Activated naive CD8-positive, alpha-beta T cell treated with anti-CD3 and anti-CD28 coated beads for 36 hours (primary cell): ENCODE measurements around the gene CHRNA3. TPM values are rescaled to one million over a fixed set of nuclear protein-coding genes. Genes with fewer than 3 reads are reported as not detected.
A peak's percentile ranks its signal among the peaks of the same experiment; 100 is the strongest.

Experiments used
- DNase-seq: peaks from one replicate; pipeline ENCODE4 v3.0.0; 2021
- H3K27ac Mint-ChIP-seq: one replicate; pipeline ENCODE4 v1.8.0; 2022; ENCODE audit warnings: mild to moderate bottlenecking, moderate library complexity, mixed read lengths
- H3K27me3 Mint-ChIP-seq: one replicate; pipeline ENCODE4 v1.8.0; 2022; ENCODE audit warnings: mild to moderate bottlenecking, mixed read lengths
- H3K36me3 Mint-ChIP-seq: one replicate; pipeline ENCODE4 v1.8.0; 2021; ENCODE audit warnings: mild to moderate bottlenecking, mixed read lengths
- H3K4me1 Mint-ChIP-seq: one replicate; pipeline ENCODE4 v1.8.0; 2021; ENCODE audit warnings: mixed read lengths
- H3K4me3 Mint-ChIP-seq: one replicate; pipeline ENCODE4 v1.8.0; 2022; ENCODE audit warnings: mild to moderate bottlenecking, moderate library complexity, mixed read lengths
- H3K9me3 Mint-ChIP-seq: one replicate; pipeline ENCODE4 v1.8.0; 2022; ENCODE audit warnings: mixed read lengths
- total RNA-seq, 2 experiments: library from RNA; stranded (reverse); gene quantifications; one replicate each; pipeline ENCODE4 v1.2.3, GENCODE V29; 2021

The CHRNA3 gene
- total RNA-seq, 2 experiments from 2014 or later = not detected

GRCh38 chr15:78627348-78627747, 6.6 kb upstream of the CHRNA3 start:
- DNase-seq = no peak
- no peaks in the 10 kb centered on the region for H3K9me3 Mint-ChIP-seq
- peaks cover 20% of the 10 kb centered on the region for H3K27me3 Mint-ChIP-seq
- H3K4me3 Mint-ChIP-seq = no peak overlapping the region
- no peaks in the 10 kb centered on the region for H3K36me3 Mint-ChIP-seq
- H3K4me1 Mint-ChIP-seq = no peaks in the 10 kb centered on the region
- H3K27ac Mint-ChIP-seq = no peak overlapping the region

- no peak overlapping the region for H3K27ac Mint-ChIP-seq
- DNase-seq = no peak
- H3K36me3 Mint-ChIP-seq = no peaks in the 10 kb centered on the region
- no peaks in the 10 kb centered on the region for H3K9me3 Mint-ChIP-seq
- no peak overlapping the region for H3K4me3 Mint-ChIP-seq
- peaks cover 5% of the 10 kb centered on the region for H3K4me1 Mint-ChIP-seq
- peaks cover 28% of the 10 kb centered on the region for H3K27me3 Mint-ChIP-seq
Measured at GRCh38 chr15:78626381-78626995, 5.7 kb upstream of the CHRNA3 start.

GRCh38 chr15:78625606-78626280, 4.9 kb upstream of the CHRNA3 start:
- H3K27me3 Mint-ChIP-seq = peaks cover 34% of the 10 kb centered on the region
- H3K4me1 Mint-ChIP-seq = peaks cover 9% of the 10 kb centered on the region
- no peak for DNase-seq
- H3K36me3 Mint-ChIP-seq = no peaks in the 10 kb centered on the region
- H3K27ac Mint-ChIP-seq = no peak overlapping the region
- no peak overlapping the region for H3K4me3 Mint-ChIP-seq
- no peaks in the 10 kb centered on the region for H3K9me3 Mint-ChIP-seq

- Mint-ChIP-seq H3K4me3 (no peak overlapping the region), H3K9me3 (no peaks in the 10 kb centered on the region), H3K36me3 (no peaks in the 10 kb centered on the region), H3K27ac (no peak overlapping the region), H3K27me3 (peaks cover 38% of the 10 kb centered on the region), H3K4me1 (peaks cover 9% of the 10 kb centered on the region)
- DNase-seq = no peak
Measured at GRCh38 chr15:78624651-78625590, 4.1 kb upstream of the CHRNA3 start.

GRCh38 chr15:78623786-78624497, 3.1 kb upstream of the CHRNA3 start:
- H3K27ac Mint-ChIP-seq = no peak overlapping the region
- H3K36me3 Mint-ChIP-seq = no peaks in the 10 kb centered on the region
- DNase-seq = no peak
- no peak overlapping the region for H3K4me3 Mint-ChIP-seq
- peaks cover 48% of the 10 kb centered on the region for H3K27me3 Mint-ChIP-seq
- H3K4me1 Mint-ChIP-seq = peaks cover 14% of the 10 kb centered on the region
- no peaks in the 10 kb centered on the region for H3K9me3 Mint-ChIP-seq

- no peak overlapping the region for H3K4me3 Mint-ChIP-seq
- H3K27ac Mint-ChIP-seq = no peak overlapping the region
- H3K27me3 Mint-ChIP-seq = peaks cover 54% of the 10 kb centered on the region
- no peaks in the 10 kb centered on the region for H3K36me3 Mint-ChIP-seq
- peaks cover 16% of the 10 kb centered on the region for H3K4me1 Mint-ChIP-seq
- no peaks in the 10 kb centered on the region for H3K9me3 Mint-ChIP-seq
- no peak for DNase-seq
Measured at GRCh38 chr15:78621810-78622402, 1.1 kb upstream of the CHRNA3 start.

- DNase-seq = peak; percentile 19
- Mint-ChIP-seq H3K27me3 (peaks cover 54% of the 10 kb centered on the region), H3K4me1 (peaks cover 16% of the 10 kb centered on the region), H3K4me3 (peak overlapping the region; percentile 18), H3K36me3 (no peaks in the 10 kb centered on the region), H3K27ac (no peak overlapping the region), H3K9me3 (no peaks in the 10 kb centered on the region)
Measured at GRCh38 chr15:78620021-78620526, 722 bp downstream of the CHRNA3 start.

- Mint-ChIP-seq H3K4me3 (peak overlapping the region; percentile 7), H3K4me1 (peaks cover 16% of the 10 kb centered on the region)
Measured at GRCh38 chr15:78619022-78619950, 1.5 kb downstream of the CHRNA3 start.

GRCh38 chr15:78618490-78618934, 2.3 kb downstream of the CHRNA3 start:
- no peak overlapping the region for H3K27ac Mint-ChIP-seq
- H3K27me3 Mint-ChIP-seq = peaks cover 51% of the 10 kb centered on the region
- DNase-seq = peak; percentile 64
- H3K36me3 Mint-ChIP-seq = no peaks in the 10 kb centered on the region
- H3K4me3 Mint-ChIP-seq = no peak overlapping the region
- H3K9me3 Mint-ChIP-seq = no peaks in the 10 kb centered on the region
- H3K4me1 Mint-ChIP-seq = peaks cover 16% of the 10 kb centered on the region

More at GRCh38 chr15:78619022-78619950, 1.5 kb downstream of the CHRNA3 start:
- no peaks in the 10 kb centered on the region for H3K36me3 Mint-ChIP-seq
- H3K27ac Mint-ChIP-seq = no peak overlapping the region
- H3K27me3 Mint-ChIP-seq = peaks cover 54% of the 10 kb centered on the region
- DNase-seq = no peak
- no peaks in the 10 kb centered on the region for H3K9me3 Mint-ChIP-seq

GRCh38 chr15:78618064-78618463, 2.7 kb downstream of the CHRNA3 start:
- Mint-ChIP-seq H3K9me3 (no peaks in the 10 kb centered on the region), H3K27me3 (peaks cover 46% of the 10 kb centered on the region), H3K4me3 (no peak overlapping the region), H3K4me1 (peaks cover 16% of the 10 kb centered on the region), H3K27ac (no peak overlapping the region), H3K36me3 (no peaks in the 10 kb centered on the region)
- no peak for DNase-seq

- Mint-ChIP-seq H3K9me3 (no peaks in the 10 kb centered on the region), H3K27ac (no peak overlapping the region), H3K36me3 (no peaks in the 10 kb centered on the region), H3K27me3 (peaks cover 41% of the 10 kb centered on the region), H3K4me1 (peaks cover 16% of the 10 kb centered on the region), H3K4me3 (no peak overlapping the region)
- no peak for DNase-seq
Measured at GRCh38 chr15:78617516-78617915, 3.3 kb downstream of the CHRNA3 start.

GRCh38 chr15:78617076-78617475, 3.7 kb downstream of the CHRNA3 start:
- Mint-ChIP-seq H3K27me3 (peaks cover 37% of the 10 kb centered on the region), H3K27ac (no peak overlapping the region), H3K4me1 (peaks cover 16% of the 10 kb centered on the region), H3K36me3 (no peaks in the 10 kb centered on the region), H3K4me3 (no peak overlapping the region), H3K9me3 (no peaks in the 10 kb centered on the region)
- no peak for DNase-seq

GRCh38 chr15:78616506-78616905, 4.3 kb downstream of the CHRNA3 start:
- no peak overlapping the region for H3K4me3 Mint-ChIP-seq
- H3K36me3 Mint-ChIP-seq = no peaks in the 10 kb centered on the region
- peaks cover 32% of the 10 kb centered on the region for H3K27me3 Mint-ChIP-seq
- no peak for DNase-seq
- H3K27ac Mint-ChIP-seq = no peak overlapping the region
- H3K4me1 Mint-ChIP-seq = peaks cover 11% of the 10 kb centered on the region
- no peaks in the 10 kb centered on the region for H3K9me3 Mint-ChIP-seq
